Renal cortical epithelial cell (primary cell): Measurements from ENCODE around the gene AMZ2. TPM values are rescaled to one million over a fixed set of nuclear protein-coding genes. Genes with fewer than 3 reads are reported as not detected.

ENCODE experiments used
- DNase-seq: peaks from one replicate; pipeline ENCODE4 v3.0.0-alpha.2; 2011; ENCODE audit warnings: low read depth
- total RNA-seq: library from RNA; depleted of rRNA; stranded (reverse); fragments of >200 nt; gene quantifications from 2 replicates; pipeline ENCODE4 v1.2.3, GENCODE V29; 2014

The AMZ2 gene
- total RNA-seq, 1 donor from 2014 or later, result 53.7 TPM

DNA sequence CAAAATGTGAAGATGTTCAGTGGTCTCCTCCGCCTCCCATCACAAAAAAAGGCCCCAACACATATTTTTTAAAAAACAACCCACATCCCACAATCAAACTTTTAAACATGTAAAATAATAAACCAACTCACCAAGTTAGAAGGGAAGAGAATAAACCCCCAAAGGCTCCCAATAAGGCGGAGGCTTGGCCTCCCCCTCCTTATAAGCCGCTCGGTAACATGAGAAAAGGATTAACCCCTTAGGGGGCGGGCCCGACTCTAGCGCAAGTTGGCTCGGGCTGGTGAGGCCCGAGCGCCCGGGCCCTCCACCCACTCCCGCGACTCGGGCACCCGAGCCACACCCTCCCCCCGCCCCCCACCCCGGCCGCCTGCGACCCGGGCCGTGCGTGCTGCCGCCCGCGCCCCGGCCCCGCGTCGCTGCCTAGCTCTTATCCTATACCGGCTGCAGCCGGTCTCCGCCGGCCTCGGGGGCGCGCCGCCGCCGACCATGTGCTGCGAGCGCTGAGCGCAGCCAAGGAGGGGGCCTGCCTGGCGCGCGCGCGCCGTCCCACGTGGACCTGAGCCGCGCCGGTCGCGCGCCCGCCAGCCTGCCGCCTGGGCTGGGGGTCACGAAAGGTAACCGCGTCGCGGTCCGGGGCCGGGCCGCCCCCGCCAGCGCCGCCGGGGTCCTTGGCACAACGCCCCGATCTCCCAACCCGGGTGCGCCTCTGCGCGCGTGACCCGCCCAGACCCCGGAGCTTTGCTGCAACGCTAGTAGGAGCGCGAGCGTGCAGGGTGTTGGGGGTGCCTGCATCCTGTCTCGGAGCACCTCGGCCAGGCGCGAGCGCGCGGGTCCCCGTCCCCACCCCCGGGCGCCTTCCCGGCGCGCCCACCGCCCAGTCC, 43.4 kb downstream of the AMZ2 start, which contains the start of the genes ARSG and SLC16A6:
TSS of gene ARSG (plus strand) at position 541 of the 881 bp plus-strand sequence. CDS start 15,999 bp downstream, outside the sequence.
TSS of gene SLC16A6 (minus strand) at position 173 of the 881 bp plus-strand sequence. CDS start 12,807 bp downstream, outside the sequence.
- no peak for DNase-seq

DNA sequence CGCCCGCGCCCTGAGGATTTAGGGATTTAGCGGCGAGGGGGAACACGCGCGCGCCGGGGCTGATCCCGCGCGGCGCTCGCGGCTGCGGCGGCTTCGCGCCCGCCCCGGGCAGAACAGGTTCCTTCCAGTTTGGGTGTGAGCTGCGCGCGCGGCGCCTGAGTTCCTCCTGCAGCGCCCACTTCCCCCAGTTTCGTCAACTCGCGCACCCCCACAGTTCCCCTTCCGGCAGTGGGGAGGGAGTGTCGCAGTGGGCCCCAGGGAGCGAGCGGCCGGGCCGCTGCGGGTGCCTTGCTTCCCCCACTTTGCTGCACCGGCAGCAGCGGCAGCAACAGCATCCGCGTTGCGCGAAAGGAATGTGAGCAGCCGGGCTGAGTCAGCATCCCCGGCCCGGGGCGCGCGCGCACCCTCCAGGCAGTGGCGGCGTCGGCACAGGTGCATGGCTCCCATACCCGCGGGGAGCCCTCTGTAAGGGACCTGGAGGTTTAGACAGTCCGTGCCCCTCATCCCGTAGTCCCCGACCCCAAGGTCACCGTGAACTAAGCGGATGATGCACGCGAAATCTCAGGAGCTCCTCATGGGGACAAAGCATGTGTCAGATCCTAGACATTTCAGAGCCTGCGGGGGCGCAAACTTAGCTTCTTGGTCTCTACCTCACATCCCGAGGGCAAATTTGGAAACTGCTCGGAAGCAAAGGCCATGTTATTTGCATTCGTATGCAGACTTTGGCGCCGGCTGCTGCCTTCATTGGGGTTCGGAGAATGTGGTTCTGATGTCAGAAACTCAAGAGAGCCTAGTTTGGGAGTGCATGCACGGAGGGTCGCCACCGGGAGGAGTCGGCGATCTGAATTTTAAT, 44.2 kb downstream of the AMZ2 start:
- no peak for DNase-seq

DNA sequence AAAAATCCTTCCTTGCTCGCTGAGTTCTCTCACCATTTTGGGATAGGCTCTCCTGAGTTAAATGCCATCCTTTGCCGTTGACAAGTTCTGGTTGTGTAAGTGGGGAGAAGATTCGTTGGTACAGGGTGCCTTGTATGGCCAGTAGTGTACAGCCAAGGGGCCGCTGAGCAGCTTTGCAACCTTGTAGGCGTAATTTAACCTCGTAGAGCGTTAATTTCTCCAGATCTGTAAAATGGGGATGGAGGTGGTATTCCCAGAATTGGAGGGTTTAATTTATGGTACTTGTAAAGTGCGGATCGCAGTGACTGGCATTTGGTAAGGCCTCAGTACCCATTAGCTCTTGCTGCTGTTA, 44.8 kb downstream of the AMZ2 start:
- DNase-seq, result no peak

DNA sequence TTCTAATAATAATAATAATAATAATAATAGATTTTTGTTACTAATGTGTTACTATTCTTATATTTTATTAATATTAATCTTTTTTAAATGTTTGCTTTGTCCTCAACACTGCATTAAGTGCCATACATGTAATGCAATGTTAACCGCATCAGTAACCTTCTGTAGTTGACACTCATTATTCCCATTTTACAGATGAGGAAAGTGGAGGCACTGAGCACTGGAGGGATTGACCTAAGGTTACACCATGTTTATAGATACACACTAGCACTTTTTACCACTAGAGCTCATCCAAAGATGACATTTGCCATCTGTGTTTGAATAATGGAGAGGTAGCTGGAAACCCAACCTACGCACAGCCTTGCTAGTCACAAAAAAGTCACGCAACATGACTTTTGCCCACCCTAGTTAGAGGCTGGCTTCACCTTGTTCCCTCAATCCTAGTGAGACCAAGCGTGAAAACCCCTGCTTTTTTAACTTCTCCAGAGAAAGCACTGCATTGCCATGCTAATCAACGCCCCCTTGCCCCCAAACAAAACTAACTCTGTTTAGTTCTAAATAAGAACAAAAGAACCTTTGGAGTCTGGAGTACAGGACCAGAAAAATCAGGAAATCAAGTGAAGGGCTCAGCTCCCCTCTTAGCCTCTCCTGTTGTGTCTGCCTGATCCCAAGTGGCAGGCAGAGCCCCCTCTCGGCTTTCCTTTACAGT, 45.8 kb downstream of the AMZ2 start:
- no peak for DNase-seq

DNA sequence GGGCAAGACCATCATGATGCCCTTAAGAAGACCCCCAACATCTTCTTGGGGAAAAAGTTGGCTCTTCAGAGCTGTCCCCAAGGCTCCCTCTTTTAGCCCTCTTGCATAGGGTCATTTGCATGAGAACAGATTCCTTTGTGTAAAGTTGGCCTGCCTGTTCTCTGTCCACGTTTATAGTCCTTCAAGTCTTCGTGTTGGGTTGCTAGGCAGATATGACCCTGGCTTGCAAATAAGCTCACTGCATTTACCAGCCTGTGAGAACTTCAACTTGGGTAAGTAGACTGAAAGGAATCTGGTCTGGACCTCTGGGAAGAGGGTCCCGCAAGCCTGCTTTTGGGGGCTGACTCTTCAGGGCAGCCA, 46.3 kb downstream of the AMZ2 start:
- DNase-seq, result no peak

DNA sequence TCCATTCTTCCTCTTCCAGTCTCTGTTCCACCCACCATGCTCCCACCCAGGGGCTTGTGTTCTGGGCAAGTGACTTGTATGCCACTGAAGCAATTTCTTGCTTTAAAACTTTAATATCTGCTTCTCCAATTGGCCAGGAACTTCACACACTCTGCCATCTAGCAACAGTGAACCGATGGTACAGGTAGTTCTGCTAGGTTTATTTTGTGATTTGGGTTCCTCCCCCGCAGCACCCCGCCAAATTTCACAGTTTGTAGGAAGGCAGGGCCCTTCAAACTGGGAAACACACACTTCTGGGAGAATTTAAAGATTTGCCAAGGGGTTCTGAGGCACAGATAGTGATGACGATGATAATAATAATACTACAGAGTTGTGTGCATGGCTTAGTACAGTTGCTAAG, 46.8 kb downstream of the AMZ2 start:
- no peak for DNase-seq

DNA sequence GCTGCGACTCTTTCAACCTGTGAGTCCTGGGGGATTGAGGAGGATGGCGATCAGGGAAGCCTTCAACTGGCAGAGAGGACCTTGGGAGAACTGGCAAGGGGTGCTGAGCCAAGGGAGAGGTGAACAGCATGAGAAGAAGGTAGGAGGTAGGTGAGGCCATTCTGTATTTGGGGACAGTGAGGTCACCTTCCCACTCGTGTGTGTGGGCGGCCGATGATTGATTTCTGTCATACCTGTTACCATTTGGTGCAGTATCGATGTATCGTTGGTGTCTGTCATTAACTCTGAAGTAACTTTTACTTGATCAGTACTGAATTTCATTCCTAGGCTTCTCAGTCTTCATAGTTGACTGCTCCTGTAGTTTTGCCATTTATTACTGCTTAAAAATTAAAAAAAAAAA, 47.2 kb downstream of the AMZ2 start:
- no peak for DNase-seq

DNA sequence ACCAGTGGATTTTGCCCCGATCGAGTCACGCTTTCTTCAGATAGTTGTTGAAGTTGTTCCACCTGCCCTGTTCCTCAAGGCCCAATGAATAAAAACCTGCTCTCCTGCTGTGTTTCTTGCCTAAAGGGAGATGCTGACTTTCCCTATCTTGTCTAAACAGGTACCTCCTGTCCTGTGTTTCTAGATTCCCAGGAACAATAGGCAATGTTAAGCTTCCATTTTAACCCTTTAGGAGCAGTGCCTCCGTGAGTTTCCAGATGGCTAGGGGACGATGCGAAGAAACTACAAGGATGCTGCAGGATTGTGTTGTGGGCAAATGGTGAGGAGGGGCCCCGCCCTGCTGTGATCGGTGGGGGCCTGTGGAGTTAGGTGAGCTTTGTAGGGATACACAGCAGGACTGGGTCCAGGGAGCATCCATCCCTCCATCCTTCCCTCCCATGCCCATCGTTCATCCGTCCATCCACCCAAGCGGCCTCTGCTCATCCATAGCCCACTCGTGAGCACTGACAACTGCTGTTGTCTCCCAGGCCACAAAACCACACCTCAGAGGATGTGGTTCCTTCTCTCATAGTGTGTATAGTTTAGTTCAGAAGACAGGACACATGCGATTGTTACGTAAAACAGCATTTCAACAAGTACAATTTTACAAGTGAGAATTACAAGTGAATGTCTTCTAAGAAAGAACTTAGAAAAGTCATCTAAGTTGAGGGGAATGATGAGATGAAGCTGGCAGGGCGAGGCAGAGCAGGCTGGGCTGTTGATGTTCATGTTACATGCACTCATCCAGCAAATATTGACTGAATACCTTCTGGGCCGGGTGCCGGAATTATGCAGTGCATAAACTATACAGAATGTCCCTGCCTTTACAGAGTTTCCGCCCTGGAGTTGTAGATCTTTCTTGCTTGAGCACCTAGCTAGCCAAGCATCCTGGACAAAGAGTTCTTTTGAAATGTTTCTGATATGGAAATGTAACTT, 48.7 kb downstream of the AMZ2 start:
- DNase-seq, result no peak

DNA sequence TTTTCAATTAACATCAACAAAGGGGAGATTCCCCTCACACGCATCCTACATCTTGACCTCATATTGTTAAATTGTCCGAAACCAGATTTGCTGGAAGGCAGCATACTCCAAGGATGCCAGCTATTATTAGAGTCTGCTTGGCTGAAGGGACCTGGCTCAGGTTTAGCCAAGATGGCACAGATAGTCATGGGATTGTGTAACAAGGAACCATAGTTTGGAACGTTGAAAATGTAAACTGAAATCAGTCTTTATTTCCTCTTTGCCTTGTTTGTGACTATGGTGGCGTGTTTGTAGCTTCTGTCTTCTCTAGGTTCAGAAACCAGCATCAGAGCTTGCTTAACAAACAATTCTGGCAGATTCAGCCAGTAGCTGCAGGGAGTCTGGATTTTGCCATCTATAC, 49.4 kb downstream of the AMZ2 start:
- no peak for DNase-seq

DNA sequence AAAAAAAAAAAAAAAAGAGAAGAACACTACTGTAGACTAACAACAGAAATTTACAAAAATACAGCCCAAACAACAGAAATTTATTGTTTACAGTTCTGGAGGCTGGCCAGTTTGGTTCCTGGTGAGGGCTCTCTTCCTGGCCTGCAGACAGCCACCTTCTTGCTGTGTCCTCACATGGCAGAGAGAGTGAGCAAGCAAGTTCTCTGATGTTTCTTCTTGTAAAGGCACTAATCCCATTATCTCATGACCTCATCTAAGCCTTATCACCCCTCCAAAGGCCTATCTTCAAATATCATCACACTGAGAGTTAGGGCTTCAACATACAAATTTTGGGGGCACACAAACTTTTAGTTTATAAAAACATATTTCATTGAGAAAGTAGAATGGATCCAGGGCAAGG, 50.8 kb downstream of the AMZ2 start:
- no peak for DNase-seq

DNA sequence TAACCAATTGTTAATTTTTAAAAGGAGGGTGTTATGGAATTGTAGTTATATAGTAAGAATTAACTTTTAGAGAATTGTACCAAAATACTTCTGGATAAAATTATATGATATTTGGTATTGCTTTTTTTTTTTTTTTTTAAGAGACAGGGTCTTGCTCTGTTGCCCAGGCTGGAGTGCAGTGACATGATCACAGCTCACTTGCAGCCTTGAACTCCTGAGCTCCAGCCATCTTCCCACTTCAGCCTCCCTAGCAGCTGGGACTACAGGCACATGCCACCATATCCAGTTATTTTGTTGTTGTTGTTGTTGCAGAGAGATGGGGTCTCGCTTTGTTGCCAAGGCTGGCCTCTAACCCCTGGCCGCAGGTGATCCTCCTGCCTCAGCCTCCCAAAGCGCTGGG, 52.0 kb downstream of the AMZ2 start:
- DNase-seq, result no peak

DNA sequence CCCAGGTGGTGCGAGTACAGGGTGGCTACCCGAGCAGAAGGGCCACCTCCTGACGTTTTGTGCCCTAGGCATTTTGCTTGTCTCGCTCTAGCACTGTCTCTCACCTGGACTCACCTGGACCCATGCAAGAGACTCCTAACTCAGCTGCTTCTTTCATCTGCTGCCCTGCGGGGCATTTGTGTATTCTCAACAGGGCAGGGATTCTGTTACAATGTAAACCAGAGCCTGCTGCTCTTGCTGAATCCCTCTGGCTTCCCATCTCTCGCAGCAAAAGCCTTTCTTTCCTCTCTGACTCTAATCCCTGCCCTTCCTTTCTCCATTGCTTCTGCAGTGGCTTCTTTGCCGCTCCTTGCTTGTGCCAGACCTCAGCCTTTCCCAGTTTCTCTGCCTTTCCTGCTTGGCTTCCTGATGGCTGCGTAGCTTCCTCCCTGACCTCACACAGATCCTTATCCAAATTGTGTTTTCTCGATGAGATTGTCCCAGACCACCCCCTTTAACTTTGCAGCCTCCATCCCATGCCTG, 53.7 kb downstream of the AMZ2 start:
- no peak for DNase-seq

DNA sequence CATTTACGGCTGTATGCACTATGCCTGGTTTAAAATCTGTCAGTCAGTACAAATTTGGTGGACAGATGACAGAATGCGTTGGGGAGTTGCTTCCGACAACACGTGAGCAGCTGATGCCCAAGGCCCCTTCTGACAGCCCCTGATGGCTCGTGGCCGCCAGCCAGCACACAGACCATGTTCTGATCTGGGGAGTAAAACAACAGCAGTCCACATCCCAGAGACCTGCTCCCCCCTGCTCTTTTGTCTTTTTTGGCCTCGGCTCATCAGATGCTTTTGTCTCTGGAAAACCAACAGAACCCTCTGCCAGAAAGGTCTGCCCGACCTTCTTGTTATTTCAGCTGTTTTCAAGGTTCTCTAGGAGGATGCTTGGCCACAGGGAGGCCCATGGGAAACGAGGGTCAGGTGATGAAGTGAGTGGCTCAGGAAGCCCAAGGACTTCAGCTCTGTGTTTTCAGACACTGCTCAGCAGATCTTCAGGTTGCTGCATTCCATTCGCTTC, 54.3 kb downstream of the AMZ2 start:
- DNase-seq, result no peak

DNA sequence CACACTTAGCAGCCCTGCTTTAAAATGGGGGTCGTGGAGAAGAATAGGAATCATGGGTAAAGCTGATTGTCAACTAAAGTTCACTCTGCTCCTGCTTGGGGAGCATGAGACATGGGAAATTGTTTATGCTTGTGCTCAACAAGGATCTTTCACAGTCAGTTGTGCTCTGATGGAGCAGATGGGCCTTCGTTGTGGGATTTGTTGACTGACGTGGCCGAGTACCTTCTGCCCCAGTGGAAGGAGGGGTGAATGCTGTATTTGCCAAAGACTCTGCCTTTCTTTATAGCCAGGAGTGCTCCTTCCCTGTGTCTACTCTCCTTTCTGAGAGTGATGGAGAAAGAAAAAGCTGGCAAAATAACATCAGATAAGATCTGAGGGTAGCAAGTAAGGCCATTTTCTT, 54.8 kb downstream of the AMZ2 start:
- DNase-seq, result no peak

DNA sequence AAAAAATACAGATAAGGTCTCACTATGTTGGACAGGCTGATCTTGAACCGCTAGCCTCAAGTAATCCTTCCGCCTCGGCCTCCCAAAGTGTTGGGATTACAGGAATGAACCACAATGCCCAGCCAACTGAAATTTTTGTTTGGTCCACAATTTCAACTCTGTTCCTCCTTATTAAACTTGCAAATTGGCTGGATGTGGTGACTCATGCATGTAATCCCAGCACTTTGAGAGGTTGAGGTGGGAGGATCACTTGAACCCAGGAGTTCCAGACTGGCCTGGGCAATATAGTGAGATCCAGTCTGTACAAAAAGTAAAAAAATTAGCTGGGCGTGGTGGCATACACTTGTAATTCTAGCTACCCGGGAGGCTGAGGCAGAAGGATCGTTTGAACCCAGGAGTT, 56.9 kb downstream of the AMZ2 start:
- peak; percentile 44 for DNase-seq

DNA sequence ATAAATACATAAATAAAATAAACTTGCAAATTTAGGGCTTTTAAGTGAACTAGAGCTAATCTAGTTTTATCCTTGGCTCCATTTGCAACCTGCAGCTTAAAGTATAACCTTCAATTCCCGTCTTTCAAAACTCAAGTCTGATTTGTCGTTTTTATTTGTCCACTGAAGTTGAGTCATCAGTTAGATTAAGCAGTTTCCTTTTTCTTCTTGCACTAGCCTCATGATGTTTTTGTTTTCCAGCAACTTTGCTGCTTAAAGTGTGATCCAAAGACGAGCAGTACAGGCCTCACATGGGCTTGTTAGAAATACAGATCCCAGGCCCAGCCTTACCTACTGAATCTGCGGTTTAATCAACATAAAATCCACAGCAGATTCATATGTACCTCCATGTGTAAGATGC, 57.3 kb downstream of the AMZ2 start:
- peak; percentile 78 for DNase-seq
